Fibroblast of pulmonary artery (primary cell): ENCODE data around the gene SORCS2.
"Not testable (repeated sequence)": the region's sequence is repeated elsewhere in the genome, so short reads cannot be mapped to it uniquely, and the experiment has no call there.

Experiments used
- DNase-seq: peaks from one replicate; pipeline ENCODE4 v3.0.0-alpha.2; 2010; ENCODE audit warnings: low read depth
- H3K4me3 ChIP-seq: replicated peaks from 2 replicates; pipeline ENCODE4 v1.5.1; 2011; ENCODE audit warnings: low read depth, mild to moderate bottlenecking, control low read depth, low read length, moderate library complexity
- TF ChIP-seq, protein P1 (sequence below): IDR thresholded peaks from 2 replicates; pipeline ENCODE4 v1.5.1; 2011; ENCODE audit warnings: mild to moderate bottlenecking, control low read depth, low read length, inconsistent platforms; ENCODE audit errors: missing control alignments

The SORCS2 gene

DNA sequence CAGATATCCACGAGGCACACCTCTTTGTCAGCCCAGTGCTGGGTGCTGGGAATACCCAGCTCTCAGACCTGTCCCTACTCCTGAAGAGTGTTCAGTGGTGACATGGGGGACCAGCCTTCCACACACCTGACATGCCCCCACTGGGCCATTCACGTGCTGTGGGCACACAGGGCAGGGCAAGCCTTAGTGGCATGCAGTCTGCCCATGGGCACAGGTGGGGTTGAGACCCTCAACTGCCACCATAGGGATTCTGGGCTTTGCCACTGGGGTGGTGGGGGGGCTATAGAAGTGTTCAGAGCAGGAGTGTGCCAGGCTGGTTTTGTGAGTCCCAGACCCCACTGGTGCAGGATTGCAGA, 259.1 kb downstream of the SORCS2 start:
- no peak overlapping the region for H3K4me3 ChIP-seq
- TF ChIP-seq, protein P1, sequence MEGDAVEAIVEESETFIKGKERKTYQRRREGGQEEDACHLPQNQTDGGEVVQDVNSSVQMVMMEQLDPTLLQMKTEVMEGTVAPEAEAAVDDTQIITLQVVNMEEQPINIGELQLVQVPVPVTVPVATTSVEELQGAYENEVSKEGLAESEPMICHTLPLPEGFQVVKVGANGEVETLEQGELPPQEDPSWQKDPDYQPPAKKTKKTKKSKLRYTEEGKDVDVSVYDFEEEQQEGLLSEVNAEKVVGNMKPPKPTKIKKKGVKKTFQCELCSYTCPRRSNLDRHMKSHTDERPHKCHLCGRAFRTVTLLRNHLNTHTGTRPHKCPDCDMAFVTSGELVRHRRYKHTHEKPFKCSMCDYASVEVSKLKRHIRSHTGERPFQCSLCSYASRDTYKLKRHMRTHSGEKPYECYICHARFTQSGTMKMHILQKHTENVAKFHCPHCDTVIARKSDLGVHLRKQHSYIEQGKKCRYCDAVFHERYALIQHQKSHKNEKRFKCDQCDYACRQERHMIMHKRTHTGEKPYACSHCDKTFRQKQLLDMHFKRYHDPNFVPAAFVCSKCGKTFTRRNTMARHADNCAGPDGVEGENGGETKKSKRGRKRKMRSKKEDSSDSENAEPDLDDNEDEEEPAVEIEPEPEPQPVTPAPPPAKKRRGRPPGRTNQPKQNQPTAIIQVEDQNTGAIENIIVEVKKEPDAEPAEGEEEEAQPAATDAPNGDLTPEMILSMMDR: no peak
- no peak for DNase-seq

DNA sequence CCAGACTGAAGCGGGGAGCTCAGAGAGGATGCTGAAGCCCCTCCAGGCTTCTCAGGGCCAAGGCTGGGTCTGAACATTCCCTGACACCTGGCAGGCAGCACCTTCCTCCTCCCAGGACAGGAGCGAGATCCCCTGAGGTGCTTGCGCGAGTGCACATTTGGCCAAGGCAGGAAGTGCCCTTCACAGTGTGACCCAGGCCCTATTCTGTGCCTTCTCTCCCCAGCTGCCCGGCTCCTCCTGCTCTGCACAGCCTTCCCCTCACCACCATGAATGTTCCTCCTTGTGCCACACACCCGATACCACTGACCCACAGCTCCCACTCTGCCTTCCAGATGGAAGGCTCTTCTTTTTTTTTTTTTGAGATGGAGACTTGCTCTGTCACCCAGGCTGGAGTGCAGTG, 259.5 kb downstream of the SORCS2 start:
- TF ChIP-seq, protein P1: no peak
- H3K4me3 ChIP-seq: no peak overlapping the region
- DNase-seq: no peak

DNA sequence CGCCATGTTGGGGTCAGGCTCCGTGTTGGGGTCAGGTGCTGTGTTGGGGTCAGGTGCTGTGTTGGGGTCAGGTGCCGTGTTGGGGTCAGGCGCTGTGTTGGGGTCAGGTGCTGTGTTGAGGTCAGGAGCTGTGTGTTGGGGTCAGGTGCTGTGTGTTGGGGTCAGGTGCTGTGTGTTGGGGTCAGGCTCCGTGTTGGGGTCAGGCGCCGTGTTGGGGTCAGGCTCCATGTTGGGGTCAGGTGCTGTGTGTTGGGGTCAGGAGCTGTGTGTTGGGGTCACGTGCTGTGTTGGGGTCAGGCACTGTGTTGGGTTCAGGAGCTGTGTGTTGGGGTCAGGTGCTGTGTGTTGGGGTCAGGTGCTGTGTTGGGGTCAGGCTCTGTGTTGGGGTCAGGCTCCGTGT, 260.5 kb downstream of the SORCS2 start:
- not testable (repeated sequence) for DNase-seq, H3K4me3 ChIP-seq

DNA sequence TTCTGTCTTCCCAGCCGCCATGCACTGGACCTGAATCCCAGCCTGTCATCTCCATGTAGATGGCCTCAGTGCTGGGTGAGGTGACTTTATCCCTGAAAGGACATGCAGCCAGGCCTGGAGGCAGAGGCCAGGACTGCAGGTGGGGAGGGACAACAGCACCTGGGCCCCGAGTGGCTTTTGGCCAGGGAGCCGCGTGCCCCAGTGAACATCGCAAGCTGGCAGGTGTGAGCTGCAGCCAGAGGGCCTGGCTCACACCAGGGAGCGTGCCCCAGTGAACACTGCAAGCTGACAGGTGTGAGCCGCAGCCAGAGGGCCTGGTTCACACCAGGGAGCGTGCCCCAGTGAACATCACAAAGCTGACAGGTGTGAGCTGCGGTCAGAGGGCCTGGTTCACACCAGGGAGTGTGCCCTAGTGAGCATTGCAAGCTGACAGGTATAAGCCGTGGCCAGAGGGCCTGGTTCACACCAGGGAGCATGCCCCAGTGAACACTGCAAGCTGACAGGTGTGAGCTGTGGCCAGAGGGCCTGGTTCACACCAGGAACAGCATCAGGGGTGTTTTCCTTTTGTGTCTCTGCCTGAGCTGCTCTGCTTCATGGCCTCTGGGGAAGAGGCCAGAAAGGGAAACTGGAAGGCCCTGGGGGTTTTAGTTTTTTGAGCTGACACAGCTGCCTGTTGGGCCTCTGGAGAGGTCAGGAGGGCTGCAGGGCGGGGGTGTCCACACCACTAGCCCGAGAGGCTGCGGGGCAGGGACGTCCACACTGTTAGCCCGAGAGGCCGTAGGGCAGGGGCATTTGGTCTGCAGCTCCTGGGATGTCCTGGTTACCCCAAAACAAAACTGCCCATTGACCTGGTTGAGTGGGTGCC, 265.1 kb downstream of the SORCS2 start:
- no peak for DNase-seq
- no peak overlapping the region for H3K4me3 ChIP-seq
- TF ChIP-seq, protein P1: no peak

DNA sequence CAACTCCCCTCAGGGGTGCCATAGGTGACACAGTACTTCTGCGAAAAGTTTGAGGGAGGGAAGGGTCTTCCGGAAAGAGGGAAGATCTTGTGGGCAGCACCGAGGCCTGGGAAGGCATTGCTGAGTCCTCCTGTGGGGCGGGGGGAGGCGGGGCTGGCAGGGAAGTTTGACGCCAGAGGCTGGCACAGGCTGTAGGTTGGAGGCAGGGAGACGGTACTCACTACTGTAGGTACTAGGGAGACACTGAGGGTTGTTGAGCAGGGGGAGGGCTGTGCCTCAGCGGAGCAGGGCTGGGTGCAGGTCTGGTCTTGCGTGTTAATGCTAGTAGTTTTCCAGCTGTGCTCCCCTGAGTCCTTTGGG, 265.7 kb downstream of the SORCS2 start:
- DNase-seq: no peak
- TF ChIP-seq, protein P1: no peak

DNA sequence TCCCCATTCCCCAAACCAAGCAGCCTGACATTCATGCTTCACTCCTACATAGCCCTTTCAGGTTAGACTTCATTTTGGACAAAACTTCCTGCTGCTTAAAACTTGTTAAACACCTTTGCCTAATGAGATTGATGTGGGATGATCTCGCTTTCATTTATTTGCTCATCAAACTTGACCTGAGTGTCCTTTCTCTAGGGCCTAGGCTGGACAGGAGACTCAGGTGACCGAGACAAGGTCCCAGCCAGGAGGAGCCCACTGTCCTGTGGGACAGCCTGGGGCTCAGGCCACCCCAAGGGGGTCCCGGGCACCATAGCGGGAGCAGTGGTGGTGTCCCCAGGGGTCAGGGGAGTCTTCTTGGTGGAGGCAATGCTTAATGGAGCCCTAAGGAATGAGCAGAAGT, 266.1 kb downstream of the SORCS2 start:
- no peak for DNase-seq
- TF ChIP-seq, protein P1: no peak
- H3K4me3 ChIP-seq: no peak overlapping the region

More for the DNA sequence above, 265.7 kb downstream of the SORCS2 start:
- no peak overlapping the region for H3K4me3 ChIP-seq

DNA sequence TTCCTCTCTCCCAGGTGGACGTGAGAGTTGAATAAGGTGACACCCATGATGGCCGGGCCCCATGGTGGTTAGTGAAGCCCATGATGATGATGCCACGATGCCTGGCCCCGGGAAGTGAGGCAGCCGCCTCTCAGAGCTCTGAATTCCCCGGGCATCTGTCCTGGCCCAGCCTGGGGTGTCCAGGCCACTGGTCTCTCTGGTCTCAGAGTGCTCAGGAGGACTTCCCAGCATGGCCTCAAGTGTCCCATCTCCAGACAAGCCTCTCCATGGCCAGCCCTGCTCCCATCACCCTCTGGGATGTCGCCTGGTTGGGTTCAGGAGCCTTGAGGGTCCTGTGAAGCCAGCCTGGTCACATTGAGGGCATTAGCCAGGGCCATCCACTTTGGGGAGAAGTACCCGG, 267.1 kb downstream of the SORCS2 start:
- TF ChIP-seq, protein P1: no peak
- DNase-seq: no peak
- no peak overlapping the region for H3K4me3 ChIP-seq
